ENCODE measurements around the gene IL13RA2.

The IL13RA2 gene

DNA sequence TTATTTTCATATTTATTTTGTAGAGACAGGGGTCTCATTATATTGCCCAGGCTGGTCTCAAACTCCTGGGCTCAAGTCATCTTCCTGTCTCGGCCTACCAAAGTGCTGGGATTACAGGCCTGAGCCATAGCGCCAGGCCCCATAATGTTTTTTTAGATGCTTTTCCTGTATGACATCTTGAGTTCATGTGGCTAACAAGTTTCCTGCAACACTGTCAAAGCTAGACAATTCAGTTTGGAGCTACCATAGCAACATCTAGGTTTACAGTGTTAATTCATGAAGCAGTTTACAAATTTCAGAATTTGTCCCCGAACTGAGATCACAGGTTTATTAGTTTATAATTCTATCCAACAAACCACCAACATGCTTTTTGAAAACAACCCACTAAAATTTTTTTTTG is 6.4 kb upstream of the IL13RA2 start:
- no peaks in the 10 kb centered on the region for H3K36me3 ChIP-seq (ENCODE audit: insufficient read depth, low read length)
- H3K9me3 ChIP-seq (ENCODE audit: control insufficient read depth, insufficient read depth, low read length): no peaks in the 10 kb centered on the region
- no peaks in the 10 kb centered on the region for H3K4me1 ChIP-seq (ENCODE audit: insufficient read depth, low read length)
- H3K9ac ChIP-seq (ENCODE audit: low read depth, low read length): no peak overlapping the region

- Histone ChIP-seq H3K36me3 (ENCODE audit: insufficient read depth, low read length) (no peaks in the 10 kb centered on the region), H3K9ac (ENCODE audit: low read depth, low read length) (no peak overlapping the region), H3K4me1 (ENCODE audit: insufficient read depth, low read length) (no peaks in the 10 kb centered on the region), H3K9me3 (ENCODE audit: control insufficient read depth, insufficient read depth, low read length) (no peaks in the 10 kb centered on the region)
Observed at GRCh38 chrX:115023139-115023538, 5.7 kb upstream of the IL13RA2 start.

DNA sequence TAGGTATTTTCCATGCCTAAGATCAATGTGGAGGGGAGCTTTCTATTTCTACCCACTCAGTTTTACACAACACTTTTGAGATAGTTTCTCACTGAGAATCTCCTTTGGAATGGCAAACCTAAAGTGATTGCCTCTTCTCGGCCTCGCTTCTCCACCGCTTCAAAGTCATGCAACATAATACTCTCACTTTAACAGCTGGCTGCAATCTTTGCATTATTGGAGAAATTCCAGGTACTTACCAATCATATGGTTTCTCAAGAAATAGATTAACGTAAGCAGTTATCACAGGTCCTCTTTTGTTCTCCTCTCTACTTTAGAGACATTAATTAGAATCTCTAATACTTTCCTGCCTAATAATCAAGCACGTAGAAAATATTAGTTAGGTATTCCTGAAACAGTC is 3.7 kb upstream of the IL13RA2 start:
- Histone ChIP-seq H3K4me1 (ENCODE audit: insufficient read depth, low read length) (no peaks in the 10 kb centered on the region), H3K36me3 (ENCODE audit: insufficient read depth, low read length) (no peaks in the 10 kb centered on the region), H3K9ac (ENCODE audit: low read depth, low read length) (no peak overlapping the region), H3K9me3 (ENCODE audit: control insufficient read depth, insufficient read depth, low read length) (no peaks in the 10 kb centered on the region)

DNA sequence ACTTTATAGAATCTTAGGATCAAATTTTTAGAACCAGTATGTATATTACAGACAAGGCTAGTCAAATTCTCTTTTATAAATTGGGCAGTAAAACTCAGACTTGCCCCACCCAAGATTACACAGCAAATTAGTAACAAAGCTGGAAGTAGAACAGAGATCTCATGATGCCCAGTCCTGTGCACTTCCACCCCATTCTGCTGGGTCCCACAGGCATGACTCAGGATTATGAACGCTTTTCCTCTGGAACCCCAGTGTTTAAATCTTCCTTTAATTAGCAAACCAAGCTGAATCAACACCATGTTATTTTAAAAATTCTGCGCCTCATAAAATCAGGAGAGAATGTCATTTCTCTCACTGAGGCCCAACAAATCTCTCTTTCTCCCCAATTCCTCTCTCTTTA is 1.5 kb upstream of the IL13RA2 start:
- H3K36me3 ChIP-seq (ENCODE audit: insufficient read depth, low read length): no peaks in the 10 kb centered on the region
- H3K9ac ChIP-seq (ENCODE audit: low read depth, low read length): no peak overlapping the region
- H3K9me3 ChIP-seq (ENCODE audit: control insufficient read depth, insufficient read depth, low read length): no peaks in the 10 kb centered on the region

GRCh38 chrX:115018040-115018647 is 728 bp upstream of the IL13RA2 start:
- H3K9me3 ChIP-seq (ENCODE audit: control insufficient read depth, insufficient read depth, low read length): no peaks in the 10 kb centered on the region
- no peak overlapping the region for H3K9ac ChIP-seq (ENCODE audit: low read depth, low read length)
- H3K36me3 ChIP-seq (ENCODE audit: insufficient read depth, low read length): no peaks in the 10 kb centered on the region

More for the DNA sequence above, 1.5 kb upstream of the IL13RA2 start:
- no peaks in the 10 kb centered on the region for H3K4me1 ChIP-seq (ENCODE audit: insufficient read depth, low read length)

DNA sequence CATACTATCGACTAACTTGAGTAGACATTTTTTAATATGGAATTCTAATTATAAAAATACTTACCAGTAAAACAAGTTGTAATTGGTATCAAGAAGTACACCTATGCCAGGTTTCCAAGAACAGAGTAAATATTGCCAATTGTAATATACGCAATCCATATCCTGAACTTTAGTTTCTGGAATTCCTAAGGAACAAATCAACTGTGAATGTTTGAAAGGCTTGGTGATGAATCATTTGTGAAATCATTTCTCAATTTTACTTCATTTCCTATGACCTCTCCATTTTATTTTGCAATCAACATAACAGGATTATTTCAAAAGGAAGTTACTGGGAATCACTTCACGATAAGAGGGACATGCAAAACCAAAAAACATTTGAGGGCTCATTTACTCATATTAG is 3.7 kb downstream of the IL13RA2 start:
- H3K9ac ChIP-seq (ENCODE audit: low read depth, low read length): no peak overlapping the region
- no peaks in the 10 kb centered on the region for H3K36me3 ChIP-seq (ENCODE audit: insufficient read depth, low read length)
- H3K4me1 ChIP-seq (ENCODE audit: insufficient read depth, low read length): no peaks in the 10 kb centered on the region
- H3K9me3 ChIP-seq (ENCODE audit: control insufficient read depth, insufficient read depth, low read length): no peaks in the 10 kb centered on the region

More at GRCh38 chrX:115018040-115018647, 728 bp upstream of the IL13RA2 start:
- no peaks in the 10 kb centered on the region for H3K4me1 ChIP-seq (ENCODE audit: insufficient read depth, low read length)

GRCh38 chrX:115011428-115011827 is 6.0 kb downstream of the IL13RA2 start:
- no peaks in the 10 kb centered on the region for H3K36me3 ChIP-seq (ENCODE audit: insufficient read depth, low read length)
- no peaks in the 10 kb centered on the region for H3K4me1 ChIP-seq (ENCODE audit: insufficient read depth, low read length)
- no peak overlapping the region for H3K9ac ChIP-seq (ENCODE audit: low read depth, low read length)
- no peaks in the 10 kb centered on the region for H3K9me3 ChIP-seq (ENCODE audit: control insufficient read depth, insufficient read depth, low read length)

DNA sequence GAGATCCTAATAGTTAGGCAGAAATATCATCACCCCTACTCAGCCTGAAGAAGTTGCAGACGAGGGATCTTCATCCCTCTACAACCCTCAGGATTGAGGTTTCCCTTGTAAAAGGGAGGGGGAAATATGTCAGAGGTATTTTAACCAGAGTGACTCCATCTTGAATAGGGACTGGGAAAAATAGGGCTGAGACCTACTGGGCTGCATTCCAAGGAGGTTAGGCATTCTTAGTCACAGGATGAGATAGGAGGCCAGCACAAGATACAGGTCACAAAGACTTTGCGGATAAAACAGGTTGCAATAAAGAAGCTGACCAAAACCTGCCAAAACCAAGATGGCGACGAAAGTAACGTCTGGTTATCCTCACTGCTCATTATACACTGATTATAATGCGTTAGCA is 17.5 kb downstream of the IL13RA2 start:
- Histone ChIP-seq H3K4me1 (ENCODE audit: insufficient read depth, low read length) (peaks cover 4% of the 10 kb centered on the region; the same call in 1 of the 2 replicates), H3K9ac (ENCODE audit: low read depth, low read length) (no peak overlapping the region), H3K9me3 (ENCODE audit: control insufficient read depth, insufficient read depth, low read length) (no peaks in the 10 kb centered on the region), H3K36me3 (ENCODE audit: insufficient read depth, low read length) (no peaks in the 10 kb centered on the region)

DNA sequence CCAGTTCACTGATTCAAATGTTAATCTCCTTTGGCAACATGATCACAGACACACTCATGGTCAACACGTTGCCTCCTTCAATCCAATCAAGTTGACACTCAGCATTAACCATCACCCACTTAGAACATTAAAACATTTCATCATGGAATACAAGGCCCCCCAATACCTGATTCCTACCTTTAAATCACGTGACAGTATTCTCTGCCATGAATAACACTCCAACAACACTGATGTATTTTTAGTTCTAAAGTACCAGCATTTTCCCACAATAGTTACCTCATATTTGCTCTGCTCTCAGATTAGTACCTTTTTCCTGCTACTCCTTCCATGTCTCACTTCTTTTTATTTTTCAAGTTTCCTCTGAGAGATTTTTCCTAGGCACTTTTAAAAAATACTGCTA is 19.6 kb downstream of the IL13RA2 start:
- Histone ChIP-seq H3K36me3 (ENCODE audit: insufficient read depth, low read length) (no peaks in the 10 kb centered on the region), H3K4me1 (ENCODE audit: insufficient read depth, low read length) (peaks cover 4% of the 10 kb centered on the region; the same call in 1 of the 2 replicates)

GRCh38 chrX:114985967-114986592 is 31.3 kb downstream of the IL13RA2 start:
- H3K9ac ChIP-seq (ENCODE audit: low read depth, low read length): no peak overlapping the region
- H3K36me3 ChIP-seq (ENCODE audit: insufficient read depth, low read length): no peaks in the 10 kb centered on the region
- no peaks in the 10 kb centered on the region; the same call in 1 of the 2 replicates for H3K4me1 ChIP-seq (ENCODE audit: insufficient read depth, low read length)
- H3K9me3 ChIP-seq (ENCODE audit: control insufficient read depth, insufficient read depth, low read length): no peaks in the 10 kb centered on the region

More for the DNA sequence above, 19.6 kb downstream of the IL13RA2 start:
- Histone ChIP-seq H3K9ac (ENCODE audit: low read depth, low read length) (no peak overlapping the region), H3K9me3 (ENCODE audit: control insufficient read depth, insufficient read depth, low read length) (no peaks in the 10 kb centered on the region)

DNA sequence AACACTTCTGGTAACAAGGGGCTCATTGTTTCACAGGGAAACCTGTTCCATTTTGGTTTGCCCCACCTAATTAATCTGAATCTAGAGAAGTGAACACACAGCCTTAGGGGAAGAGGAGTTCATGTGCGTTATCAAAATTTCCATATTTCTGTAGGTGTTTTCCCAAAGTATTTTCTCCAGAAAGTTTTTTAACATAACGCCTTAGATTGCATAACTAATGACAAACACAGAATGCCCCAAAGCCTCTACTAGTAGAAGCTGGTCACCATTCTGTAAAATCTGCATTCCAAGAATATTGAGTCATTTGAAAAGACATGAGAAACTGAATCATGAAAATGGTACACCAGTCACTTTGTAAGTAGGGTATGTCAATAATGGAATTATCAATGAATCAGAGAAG is 41.1 kb downstream of the IL13RA2 start:
- H3K36me3 ChIP-seq (ENCODE audit: insufficient read depth, low read length): no peaks in the 10 kb centered on the region
- no peaks in the 10 kb centered on the region for H3K4me1 ChIP-seq (ENCODE audit: insufficient read depth, low read length)
- H3K9ac ChIP-seq (ENCODE audit: low read depth, low read length): no peak overlapping the region
- H3K9me3 ChIP-seq (ENCODE audit: control insufficient read depth, insufficient read depth, low read length): no peaks in the 10 kb centered on the region; the same call in 1 of the 2 replicates

GRCh38 chrX:114973013-114973412 is 44.4 kb downstream of the IL13RA2 start:
- Histone ChIP-seq H3K4me1 (ENCODE audit: insufficient read depth, low read length) (no peaks in the 10 kb centered on the region), H3K9me3 (ENCODE audit: control insufficient read depth, insufficient read depth, low read length) (no peaks in the 10 kb centered on the region; the same call in 1 of the 2 replicates), H3K9ac (ENCODE audit: low read depth, low read length) (no peak overlapping the region), H3K36me3 (ENCODE audit: insufficient read depth, low read length) (no peaks in the 10 kb centered on the region)

GRCh38 chrX:114970806-114971205 is 46.6 kb downstream of the IL13RA2 start:
- Histone ChIP-seq H3K9ac (ENCODE audit: low read depth, low read length) (no peak overlapping the region), H3K9me3 (ENCODE audit: control insufficient read depth, insufficient read depth, low read length) (no peaks in the 10 kb centered on the region), H3K36me3 (ENCODE audit: insufficient read depth, low read length) (no peaks in the 10 kb centered on the region), H3K4me1 (ENCODE audit: insufficient read depth, low read length) (no peaks in the 10 kb centered on the region)

GRCh38 chrX:114964374-114964773 is 53.0 kb downstream of the IL13RA2 start:
- H3K9me3 ChIP-seq (ENCODE audit: control insufficient read depth, insufficient read depth, low read length): no peaks in the 10 kb centered on the region
- no peak overlapping the region for H3K9ac ChIP-seq (ENCODE audit: low read depth, low read length)
- H3K36me3 ChIP-seq (ENCODE audit: insufficient read depth, low read length): no peaks in the 10 kb centered on the region
- no peaks in the 10 kb centered on the region for H3K4me1 ChIP-seq (ENCODE audit: insufficient read depth, low read length)

DNA sequence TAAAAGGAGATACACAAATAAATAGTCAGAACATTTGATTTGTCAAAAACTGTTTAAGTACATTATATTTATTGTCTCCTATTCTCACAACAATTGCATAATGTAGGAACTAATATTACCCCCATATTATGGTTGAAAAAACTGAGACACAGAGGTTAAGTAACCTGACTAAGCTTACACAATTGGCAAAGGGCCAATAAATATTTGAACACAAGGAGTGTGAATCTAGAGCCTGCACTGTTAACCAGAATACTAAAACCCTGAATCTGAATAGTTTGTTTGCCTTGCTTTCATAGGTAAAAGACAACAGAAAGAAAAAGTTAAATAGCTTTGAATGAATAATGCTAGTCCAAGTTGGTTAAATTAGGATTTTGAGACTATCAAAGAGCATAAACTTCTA is 55.2 kb downstream of the IL13RA2 start:
- no peaks in the 10 kb centered on the region for H3K36me3 ChIP-seq (ENCODE audit: insufficient read depth, low read length)
- H3K9ac ChIP-seq (ENCODE audit: low read depth, low read length): no peak overlapping the region
- no peaks in the 10 kb centered on the region for H3K4me1 ChIP-seq (ENCODE audit: insufficient read depth, low read length)
- no peaks in the 10 kb centered on the region for H3K9me3 ChIP-seq (ENCODE audit: control insufficient read depth, insufficient read depth, low read length)

Measured in ES-I3 (cell line).